K562 (cell line): ENCODE results near the gene MICAL2. TPM values are rescaled to one million over a fixed set of nuclear protein-coding genes. Genes with fewer than 3 reads are reported as not detected.

ENCODE experiments used
- CSDE1 ChIP-seq, 2 experiments: fragments of 450-650 bp; IDR thresholded peaks; 2 replicates each; pipeline ENCODE4 v1.6.1; 2016; ENCODE audit warnings: mild to moderate bottlenecking in 1 of 2
- MCM3 ChIP-seq: fragments of 450-650 bp; IDR thresholded peaks from 2 replicates; pipeline ENCODE4 v1.6.1; 2016
- MGA ChIP-seq: fragments of 450-650 bp; IDR thresholded peaks from 2 replicates; pipeline ENCODE4 v1.6.1; 2016; ENCODE audit warnings: mild to moderate bottlenecking, moderate library complexity
- RB1 ChIP-seq: fragments of 450-650 bp; IDR thresholded peaks from 2 replicates; pipeline ENCODE4 v1.6.1; 2017; ENCODE audit warnings: low read depth, mild to moderate bottlenecking
- XRCC5 ChIP-seq: fragments of 200-400 bp; formaldehyde crosslinking; IDR thresholded peaks from 2 replicates; pipeline ENCODE4 v1.6.1; 2017; ENCODE audit warnings: low read depth, mild to moderate bottlenecking, low read length
- ZC3H4 ChIP-seq: sonication (generic); formaldehyde crosslinking; IDR thresholded peaks from 2 replicates; pipeline ENCODE4 v1.9.0; 2021; ENCODE audit warnings: missing genetic modification reagents, borderline replicate concordance
- polyA plus RNA-seq, 8 experiments: library from polyadenylated mRNA; depleted of rRNA in 4 of 8; stranded (reverse) in 5 of 8; unstranded in 3 of 8; fragments of >200 nt; fragmentation: Nextera tagmentation in 2 of 8; fragmentation: Illumina TruSeq in 1 of 8; extraction: Ambion mirVana in 2 of 8; extraction: Trizol in 1 of 8; gene quantifications; 2 replicates each; pipeline versions ENCODE4 v1.2.1 to v1.2.3, GENCODE V29; 2011 to 2014; ENCODE audit warnings: inconsistent platforms in 1 of 8, missing spikeins in 1 of 8
- total RNA-seq, 7 experiments: library from RNA; depleted of rRNA in 6 of 7; stranded (reverse); fragments of >200 nt in 6 of 7; fragmentation: Illumina TruSeq in 2 of 7; extraction: Trizol in 2 of 7; gene quantifications; 2 replicates each; pipeline versions ENCODE4 v1.2.1 to v1.2.3, GENCODE V29; 2011 to 2021; ENCODE audit warnings: low replicate concordance in 1 of 7
- TF ChIP-seq, protein P1 (sequence below): sonication (generic); formaldehyde crosslinking; IDR thresholded peaks from 2 replicates; pipeline ENCODE4 v1.9.0; 2022; ENCODE audit warnings: mild to moderate bottlenecking, missing genetic modification reagents
- TF ChIP-seq, protein P2 (sequence below), 3 experiments: fragments of 200-800 bp in 1 of 3; sonication (Bioruptor generic) in 1 of 3; sonication (generic) in 1 of 3; formaldehyde crosslinking in 1 of 3; IDR thresholded peaks; 2 replicates each; pipeline versions ENCODE4 v1.6.1 to v1.8.0; 2016 to 2022; ENCODE audit warnings: mild to moderate bottlenecking in 2 of 3, missing compliant biosample characterization in 2 of 3, missing genetic modification characterization in 2 of 3, missing genetic modification reagents in 1 of 3
- TF ChIP-seq, protein P3 (sequence below): fragments of 250-450 bp; sonication (Bioruptor Pico); IDR thresholded peaks from 2 replicates; pipeline ENCODE4 v1.4.0; 2020

The MICAL2 gene
- total and polyA plus RNA-seq, 9 of the 15 experiments (the other 6 are each of a cell fraction or from before 2014, with no cell fraction given): 4.7 to 64.2 (median 33.6) TPM

DNA sequence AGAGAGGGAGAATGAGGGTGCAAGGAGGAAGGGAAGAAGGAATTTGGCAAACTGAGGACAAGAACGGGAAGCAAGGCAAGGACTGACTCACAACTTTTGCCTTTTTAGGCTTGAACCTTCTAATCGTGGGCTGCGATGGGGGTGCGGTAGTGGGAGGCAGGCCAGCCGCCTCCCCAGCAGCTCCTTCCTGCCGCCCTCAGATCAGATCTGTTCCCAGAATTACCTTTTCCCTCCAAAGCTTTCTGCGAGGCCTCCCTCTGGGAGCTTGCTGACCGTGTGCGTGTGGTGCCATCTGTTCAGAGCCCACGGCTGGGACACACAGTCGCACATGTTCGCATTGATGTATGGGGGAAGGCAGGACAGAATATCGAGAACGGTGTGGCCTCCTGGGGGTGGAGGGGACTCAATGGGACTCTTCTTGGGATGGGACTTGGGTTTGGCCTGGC, 180.1 kb downstream of the MICAL2 start (continued):
- TF ChIP-seq MGA: peak; percentile 52; the same call in 1 of the 2 replicates
- TF ChIP-seq ZC3H4: no peak
- no peak for TF ChIP-seq MCM3
- TF ChIP-seq, protein P1, sequence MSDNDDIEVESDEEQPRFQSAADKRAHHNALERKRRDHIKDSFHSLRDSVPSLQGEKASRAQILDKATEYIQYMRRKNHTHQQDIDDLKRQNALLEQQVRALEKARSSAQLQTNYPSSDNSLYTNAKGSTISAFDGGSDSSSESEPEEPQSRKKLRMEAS (CRISPR knock-in tag): no peak
- no peak for TF ChIP-seq RB1
- TF ChIP-seq, protein P2, sequence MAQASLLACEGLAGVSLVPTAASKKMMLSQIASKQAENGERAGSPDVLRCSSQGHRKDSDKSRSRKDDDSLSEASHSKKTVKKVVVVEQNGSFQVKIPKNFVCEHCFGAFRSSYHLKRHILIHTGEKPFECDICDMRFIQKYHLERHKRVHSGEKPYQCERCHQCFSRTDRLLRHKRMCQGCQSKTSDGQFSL (CRISPR knock-in tag; IDR thresholded peaks at IDR 0.05): peak; percentile 33; the same call in 1 of the 2 replicates
- TF ChIP-seq, protein P2 (tag; IDR thresholded peaks at IDR 0.05): no peak
- TF ChIP-seq CSDE1 (IDR thresholded peaks at IDR 0.05): no peak
- TF ChIP-seq, protein P3, sequence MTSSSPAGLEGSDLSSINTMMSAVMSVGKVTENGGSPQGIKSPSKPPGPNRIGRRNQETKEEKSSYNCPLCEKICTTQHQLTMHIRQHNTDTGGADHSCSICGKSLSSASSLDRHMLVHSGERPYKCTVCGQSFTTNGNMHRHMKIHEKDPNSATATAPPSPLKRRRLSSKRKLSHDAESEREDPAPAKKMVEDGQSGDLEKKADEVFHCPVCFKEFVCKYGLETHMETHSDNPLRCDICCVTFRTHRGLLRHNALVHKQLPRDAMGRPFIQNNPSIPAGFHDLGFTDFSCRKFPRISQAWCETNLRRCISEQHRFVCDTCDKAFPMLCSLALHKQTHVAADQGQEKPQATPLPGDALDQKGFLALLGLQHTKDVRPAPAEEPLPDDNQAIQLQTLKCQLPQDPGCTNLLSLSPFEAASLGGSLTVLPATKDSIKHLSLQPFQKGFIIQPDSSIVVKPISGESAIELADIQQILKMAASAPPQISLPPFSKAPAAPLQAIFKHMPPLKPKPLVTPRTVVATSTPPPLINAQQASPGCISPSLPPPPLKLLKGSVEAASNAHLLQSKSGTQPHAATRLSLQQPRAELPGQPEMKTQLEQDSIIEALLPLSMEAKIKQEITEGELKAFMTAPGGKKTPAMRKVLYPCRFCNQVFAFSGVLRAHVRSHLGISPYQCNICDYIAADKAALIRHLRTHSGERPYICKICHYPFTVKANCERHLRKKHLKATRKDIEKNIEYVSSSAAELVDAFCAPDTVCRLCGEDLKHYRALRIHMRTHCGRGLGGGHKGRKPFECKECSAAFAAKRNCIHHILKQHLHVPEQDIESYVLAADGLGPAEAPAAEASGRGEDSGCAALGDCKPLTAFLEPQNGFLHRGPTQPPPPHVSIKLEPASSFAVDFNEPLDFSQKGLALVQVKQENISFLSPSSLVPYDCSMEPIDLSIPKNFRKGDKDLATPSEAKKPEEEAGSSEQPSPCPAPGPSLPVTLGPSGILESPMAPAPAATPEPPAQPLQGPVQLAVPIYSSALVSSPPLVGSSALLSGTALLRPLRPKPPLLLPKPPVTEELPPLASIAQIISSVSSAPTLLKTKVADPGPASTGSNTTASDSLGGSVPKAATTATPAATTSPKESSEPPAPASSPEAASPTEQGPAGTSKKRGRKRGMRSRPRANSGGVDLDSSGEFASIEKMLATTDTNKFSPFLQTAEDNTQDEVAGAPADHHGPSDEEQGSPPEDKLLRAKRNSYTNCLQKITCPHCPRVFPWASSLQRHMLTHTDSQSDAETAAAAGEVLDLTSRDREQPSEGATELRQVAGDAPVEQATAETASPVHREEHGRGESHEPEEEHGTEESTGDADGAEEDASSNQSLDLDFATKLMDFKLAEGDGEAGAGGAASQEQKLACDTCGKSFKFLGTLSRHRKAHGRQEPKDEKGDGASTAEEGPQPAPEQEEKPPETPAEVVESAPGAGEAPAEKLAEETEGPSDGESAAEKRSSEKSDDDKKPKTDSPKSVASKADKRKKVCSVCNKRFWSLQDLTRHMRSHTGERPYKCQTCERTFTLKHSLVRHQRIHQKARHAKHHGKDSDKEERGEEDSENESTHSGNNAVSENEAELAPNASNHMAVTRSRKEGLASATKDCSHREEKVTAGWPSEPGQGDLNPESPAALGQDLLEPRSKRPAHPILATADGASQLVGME (CRISPR knock-in tag): no peak
- TF ChIP-seq XRCC5: no peak
